Caki2 (cell line): Measurements from ENCODE around the gene RAPGEF1. TPM values are rescaled to one million over a fixed set of nuclear protein-coding genes. Genes with fewer than 3 reads are reported as not detected.

Experiments
- DNase-seq: peaks from one replicate; pipeline ENCODE4 v3.0.0-alpha.2; 2015; ENCODE audit warnings: low read depth
- in situ Hi-C: cut with HindIII; loops from 2 replicates; pipeline ENCODE4 v1.10.0; 2016; ENCODE audit warnings: low sequenced_read_pairs, low pct_unique_long_range_greater_than_20kb, mixed read lengths
- total RNA-seq: library from RNA; depleted of rRNA; stranded (reverse); fragments of >200 nt; shearing (Covaris generic); gene quantifications from 2 replicates; pipeline ENCODE4 v1.2.3, GENCODE V29; 2014; ENCODE audit warnings: low replicate concordance

RAPGEF1 gene
- total RNA-seq, 1 experiment from 2014 or later = 15.1 TPM

DNA sequence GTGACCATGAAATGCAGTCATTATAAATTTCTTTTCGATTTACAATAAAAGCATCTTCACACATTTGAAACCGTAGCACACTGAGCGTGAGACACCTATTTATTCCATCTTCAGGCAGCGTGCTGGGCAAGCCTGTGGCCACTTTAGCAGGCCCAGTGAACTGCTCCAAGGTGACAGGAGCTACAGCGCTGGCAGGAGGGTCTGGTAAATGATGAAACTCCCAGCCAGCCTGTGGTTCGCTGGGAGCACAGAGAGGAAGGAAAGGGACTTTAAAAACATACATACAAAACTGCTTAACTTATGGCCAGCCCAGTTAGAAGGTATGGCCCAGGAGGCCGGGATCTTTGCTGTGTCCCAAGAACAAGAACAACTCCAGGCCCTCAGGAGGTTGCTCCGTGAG, 5.1 kb downstream of the RAPGEF1 start:
- in situ Hi-C loops = no loop called here
- DNase-seq = no peak

DNA sequence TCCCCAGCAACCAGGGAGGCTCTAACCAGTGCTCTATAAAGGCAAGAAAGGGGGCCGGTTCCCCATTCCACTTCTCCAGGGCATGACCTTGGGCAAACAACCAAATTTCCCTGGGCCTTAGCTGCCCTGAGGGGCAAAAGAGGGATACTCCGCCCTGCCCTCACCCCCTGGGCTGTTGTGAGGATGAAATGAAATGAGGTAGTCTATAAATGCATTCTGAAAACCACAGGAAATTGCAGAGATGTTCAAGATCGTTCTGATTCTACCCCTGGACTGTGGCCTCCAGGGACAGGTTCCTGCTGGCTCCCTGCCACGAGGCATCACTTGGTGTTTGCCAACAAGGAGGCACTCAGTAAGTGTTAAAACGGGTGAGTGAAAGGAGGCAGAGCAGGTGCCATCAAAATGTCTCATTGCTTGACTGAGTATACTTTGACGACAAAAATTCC, 5.7 kb downstream of the RAPGEF1 start:
- in situ Hi-C loops = no loop called here
- peak; percentile 60 for DNase-seq

DNA sequence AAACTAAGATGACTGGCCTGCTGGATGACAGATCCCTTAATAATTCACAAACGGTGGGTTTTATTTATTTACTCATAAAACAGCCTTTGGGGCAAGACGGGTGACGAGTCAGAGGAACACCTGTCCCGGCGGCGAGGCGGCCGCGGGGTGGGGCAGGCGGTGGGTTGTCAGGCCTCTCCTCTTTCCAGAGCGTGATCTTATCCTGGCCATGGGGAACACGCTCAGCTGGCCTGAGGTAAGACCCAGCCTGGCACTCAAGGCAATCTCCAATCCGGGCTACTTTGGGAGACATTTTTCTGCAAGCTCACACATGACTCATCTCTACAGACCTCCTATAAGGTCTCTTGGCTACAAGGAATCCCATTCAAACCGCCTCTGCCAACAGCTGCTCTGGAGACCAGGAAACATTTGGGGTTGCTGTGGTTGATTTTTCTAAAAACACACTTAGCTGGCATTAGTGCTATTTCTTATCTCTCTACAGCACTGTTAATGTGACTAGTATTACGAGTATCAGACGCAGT, 6.3 kb downstream of the RAPGEF1 start:
- in situ Hi-C loops = no loop called here

GRCh38 chr9:131732636-131733289, 7.1 kb downstream of the RAPGEF1 start:
- in situ Hi-C loops = no loop called here
- DNase-seq = no peak

More for the DNA sequence above, 6.3 kb downstream of the RAPGEF1 start:
- peak; percentile 98 for DNase-seq

DNA sequence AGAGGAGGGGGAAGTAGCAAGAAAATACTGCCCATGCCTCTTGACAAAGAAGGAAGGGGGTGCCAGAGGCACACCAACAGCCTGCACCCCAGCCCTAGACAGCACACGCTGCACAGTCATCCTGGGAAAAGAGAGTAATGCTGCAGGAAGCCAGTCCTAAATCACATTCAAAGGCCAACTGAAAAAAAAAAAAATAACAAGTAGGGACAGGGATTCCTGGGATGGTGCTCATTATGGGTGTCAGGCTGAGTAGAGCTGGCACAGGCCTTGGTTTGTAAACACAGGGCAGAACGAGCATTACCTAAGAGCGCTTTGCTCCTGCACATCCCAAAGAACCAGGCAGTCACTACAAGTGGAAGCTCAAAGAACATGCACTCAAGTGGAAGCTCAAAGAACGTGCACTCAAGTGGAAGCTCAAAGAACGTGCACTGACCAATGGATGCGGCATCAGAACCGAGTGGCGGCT, 7.8 kb downstream of the RAPGEF1 start:
- in situ Hi-C loops = no loop called here
- peak; percentile 67 for DNase-seq

DNA sequence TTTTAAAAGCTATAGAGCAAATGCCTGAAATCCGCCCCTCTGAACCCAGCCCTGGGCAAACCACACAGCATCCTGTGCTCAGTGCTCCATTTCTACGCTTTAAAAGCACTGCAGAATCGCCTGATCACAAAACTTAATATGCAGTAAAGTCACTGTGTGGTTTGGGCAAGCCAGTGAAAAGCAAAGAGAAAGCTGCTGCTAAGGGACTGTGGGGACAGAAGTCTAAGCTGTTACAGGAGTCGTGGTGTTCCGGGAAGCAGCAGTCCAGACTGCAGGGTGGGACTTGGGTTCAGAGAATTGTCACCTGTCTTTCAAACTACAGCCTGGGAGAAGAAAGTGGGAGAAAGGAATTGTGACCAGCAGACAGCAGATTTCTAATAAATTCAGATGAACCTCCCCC, 8.2 kb downstream of the RAPGEF1 start:
- in situ Hi-C loops = no loop called here
- DNase-seq = no peak

DNA sequence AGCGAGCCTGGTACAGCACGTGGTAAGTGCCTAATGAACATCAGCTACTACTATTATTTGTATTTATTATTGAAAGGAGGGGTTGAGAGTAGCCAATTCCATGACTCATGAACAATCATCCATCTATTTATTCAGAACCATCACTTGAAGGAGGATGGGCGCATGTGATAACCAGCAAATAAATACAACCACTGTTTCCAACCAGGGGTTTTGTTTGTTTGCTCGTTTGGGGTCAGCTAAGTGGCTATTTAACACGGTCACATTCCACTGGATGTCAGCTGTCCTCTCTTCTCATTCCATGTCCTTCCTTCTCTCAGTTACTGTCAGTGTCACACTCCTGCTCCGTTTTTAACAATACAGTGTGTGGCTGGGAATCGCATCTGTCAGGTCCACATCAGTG, 8.6 kb downstream of the RAPGEF1 start:
- in situ Hi-C loops = no loop called here
- DNase-seq = no peak

DNA sequence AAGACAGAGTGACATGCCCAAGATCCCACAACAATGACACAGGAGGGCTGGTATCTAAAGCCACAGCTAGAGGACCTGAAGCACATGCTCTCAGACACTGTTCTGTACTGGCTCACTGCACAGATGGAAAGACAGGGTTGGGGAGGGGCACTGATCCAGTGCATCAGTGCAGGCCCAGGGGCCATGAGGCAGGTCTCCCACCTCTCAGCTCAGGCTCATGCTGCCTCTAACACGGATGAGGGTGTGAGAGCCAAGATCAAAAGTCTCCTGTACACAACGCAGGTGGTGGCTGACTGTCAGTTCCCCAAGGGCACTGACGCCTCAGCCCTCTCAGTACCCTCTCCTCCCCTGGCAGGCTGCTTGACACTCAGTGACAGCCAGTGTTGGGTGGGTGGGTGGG, 10.9 kb downstream of the RAPGEF1 start:
- peak; percentile 30 for DNase-seq
- in situ Hi-C loops = no loop called here

- in situ Hi-C loops = no loop called here
- no peak for DNase-seq
Measured at GRCh38 chr9:131728546-131728910, 11.3 kb downstream of the RAPGEF1 start.

- in situ Hi-C loops = no loop called here
Measured at GRCh38 chr9:131727795-131728545, 11.9 kb downstream of the RAPGEF1 start.

GRCh38 chr9:131727184-131727759, 12.6 kb downstream of the RAPGEF1 start:
- DNase-seq = peak; percentile 52
- in situ Hi-C loops = no loop called here

More at GRCh38 chr9:131727795-131728545, 11.9 kb downstream of the RAPGEF1 start:
- DNase-seq = no peak

- DNase-seq = no peak
- in situ Hi-C loops = no loop called here
Measured at GRCh38 chr9:131724683-131725082, 15.2 kb downstream of the RAPGEF1 start.

DNA sequence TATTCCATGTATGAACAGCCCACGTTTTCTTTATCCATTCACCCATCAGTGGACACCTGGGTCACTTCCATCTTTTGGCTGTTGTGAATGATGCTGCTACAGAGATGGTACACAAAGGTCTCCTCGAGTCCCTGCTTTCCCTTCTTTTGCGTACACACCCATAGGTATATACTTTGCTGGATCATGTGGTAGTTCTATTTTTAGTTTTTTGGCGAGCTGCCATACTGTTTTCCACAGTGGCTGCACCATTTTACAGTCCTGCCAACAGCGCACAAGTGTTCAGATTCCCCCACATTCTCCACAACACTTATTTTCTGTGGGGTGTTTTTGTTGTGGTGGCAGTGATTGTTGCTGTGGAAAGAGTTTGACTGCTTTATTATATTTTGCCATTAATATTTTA, 16.2 kb downstream of the RAPGEF1 start:
- in situ Hi-C loops = no loop called here
- DNase-seq = no peak

DNA sequence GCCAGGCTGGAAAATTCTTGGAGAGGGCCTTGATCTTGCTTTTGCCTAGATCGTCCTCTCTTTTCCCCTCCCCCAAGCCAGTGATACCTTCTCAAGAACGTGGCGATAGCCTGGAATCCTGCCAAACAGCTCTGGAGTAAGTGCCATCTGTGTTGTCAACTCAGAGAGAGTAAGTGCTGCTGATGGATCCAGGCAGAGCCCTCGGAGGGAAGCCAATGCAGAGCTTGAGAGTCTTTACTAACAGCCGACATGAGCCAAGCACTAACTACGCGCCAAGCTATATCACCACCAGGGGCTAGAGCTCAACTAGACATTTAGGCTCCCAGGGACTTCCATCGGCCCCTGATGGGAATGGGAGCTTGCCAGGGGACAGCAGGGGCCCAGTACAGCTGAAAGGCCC, 17.6 kb downstream of the RAPGEF1 start:
- in situ Hi-C loops = no loop called here
- no peak for DNase-seq

DNA sequence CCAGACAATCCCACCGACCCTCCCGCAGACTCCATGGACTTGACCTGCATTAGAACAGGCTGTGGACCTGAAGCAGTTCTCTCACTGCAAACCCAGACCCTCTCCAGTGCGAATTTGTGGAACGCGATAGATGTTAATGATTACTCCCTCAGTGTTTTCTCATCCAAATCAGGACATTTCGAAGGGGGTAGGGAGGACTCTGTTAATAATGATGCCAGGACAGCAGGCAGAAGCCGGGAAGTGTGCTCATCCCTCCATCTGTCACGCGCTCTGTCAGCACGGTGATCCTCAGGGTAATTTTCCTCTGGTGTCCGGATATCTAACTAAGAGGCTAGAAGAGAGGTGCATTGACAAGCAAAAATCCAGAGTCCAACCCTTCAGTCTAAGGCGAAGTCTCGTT, 18.8 kb downstream of the RAPGEF1 start:
- in situ Hi-C loops = no loop called here
- DNase-seq = no peak

- in situ Hi-C loops = no loop called here
- no peak for DNase-seq
Measured at GRCh38 chr9:131720330-131720729, 19.5 kb downstream of the RAPGEF1 start.

DNA sequence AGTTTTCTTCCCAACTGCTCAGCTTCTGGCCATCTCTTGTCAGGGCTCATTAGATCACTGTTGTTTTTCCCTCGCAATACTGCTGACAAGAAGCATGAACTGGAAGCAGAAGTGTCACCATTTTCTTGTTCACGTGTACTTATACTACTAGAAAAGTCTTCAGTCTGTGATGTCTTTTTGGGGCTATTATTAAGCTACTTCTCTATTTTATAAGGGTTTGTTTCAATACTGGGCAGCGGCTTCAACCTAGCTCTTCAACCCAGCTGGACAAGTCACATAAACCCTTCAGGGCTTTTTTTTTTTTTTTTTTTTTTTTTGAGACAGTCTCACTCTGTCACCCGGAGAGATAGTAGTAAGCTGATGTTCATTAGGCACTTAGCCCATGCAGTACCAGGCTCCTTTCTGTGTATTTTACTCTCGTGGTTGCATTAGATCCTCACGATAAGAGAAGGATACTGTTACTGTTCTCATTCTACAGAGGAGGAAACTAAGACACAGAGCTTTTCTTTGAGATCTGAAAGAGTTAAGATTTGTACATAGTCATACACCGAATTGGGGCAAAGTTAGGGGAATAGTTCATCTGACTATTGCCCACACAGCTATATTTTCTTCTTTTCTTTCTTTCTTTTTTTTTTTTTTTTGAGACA, 20.5 kb downstream of the RAPGEF1 start:
- no peak for DNase-seq
- in situ Hi-C loops = no loop called here

GRCh38 chr9:131717719-131718460, 22.0 kb downstream of the RAPGEF1 start:
- in situ Hi-C loops = no loop called here
- DNase-seq = no peak
